ENCODE results near the gene AMFR.

GRCh38 chr16:56338566-56339318 lies 86.6 kb downstream of the AMFR start:
- no peak for TF ChIP-seq POLR2A (IDR thresholded peaks at IDR 0.05; ENCODE audit: low read depth, low read length)
- TF ChIP-seq TAF1 (IDR thresholded peaks at IDR 0.05; ENCODE audit: borderline replicate concordance, low read depth, low read length), result no peak
- TF ChIP-seq POLR2AphosphoS5 (IDR thresholded peaks at IDR 0.05; ENCODE audit: low read depth, low read length), result no peak

All from GM12892 (cell line).